Measurements from ENCODE around the gene B3GALT4. TPM values are rescaled to one million over a fixed set of nuclear protein-coding genes. Genes with fewer than 3 reads are reported as not detected.

The B3GALT4 gene
- total and polyA plus RNA-seq, 10 donors = 11.5 to 31.6 (median 24.0) TPM

GRCh38 chr6:33278392-33278741 lies 1.4 kb downstream of the B3GALT4 start:
- TF ChIP-seq POLR2AphosphoS5 (IDR thresholded peaks at IDR 0.05) (no peak), POLR2A (IDR thresholded peaks at IDR 0.05) (no peak), CTCF (IDR thresholded peaks at IDR 0.05 in 8 of 11, conservative IDR thresholded peaks at IDR 0.05 in 3 of 11) (no peak)
- peaks cover 54 to 83% (median 71%) of the 10 kb centered on the region in 6 donors for H3K4me1 ChIP-seq
- intact Hi-C loops (cut with DNase I; ENCODE audit: low total_unique reads) = no loop called here
- H3K4me3 ChIP-seq = peak overlapping the region in 5 of 8 donors; percentile 74 to 86 (median 80)
- H3K9me3 ChIP-seq = no peaks in the 10 kb centered on the region
- DNase-seq = no peak
- no peaks in the 10 kb centered on the region for H3K27me3 ChIP-seq (replicated peaks in 1 of 7)
- peak overlapping the region; percentile 94 to 99 (median 97) for H3K27ac ChIP-seq
- H3K36me3 ChIP-seq = peaks cover 0 to 86% (median 62%) of the 10 kb centered on the region in 6 donors
- 75 to 85% (median 80%) methylated on average over 8 to 9 of the region's 9 CpGs for WGBS, 5 donors

DNA sequence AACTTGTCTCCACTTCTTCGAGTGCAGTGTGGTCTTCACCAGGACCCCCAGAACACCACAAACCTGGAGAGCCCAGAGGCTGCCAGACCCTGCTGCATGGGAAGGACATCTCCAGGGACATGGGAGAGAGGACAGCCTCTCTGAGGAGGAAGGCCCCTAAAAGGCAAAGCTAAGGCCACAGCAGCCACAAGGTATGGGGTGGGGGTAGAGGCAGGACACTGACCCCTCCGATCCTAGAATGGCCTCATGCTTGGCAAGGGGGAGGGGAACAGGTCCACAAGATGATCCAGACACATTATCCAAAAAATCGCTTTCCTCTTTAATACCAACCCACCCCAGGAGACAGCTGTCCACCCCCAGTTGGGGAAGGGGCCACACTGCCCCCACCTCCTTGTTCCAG lies 1.9 kb downstream of the B3GALT4 start:
- H3K4me1 ChIP-seq = peaks cover 50 to 78% (median 66%) of the 10 kb centered on the region in 6 donors

GRCh38 chr6:33279257-33279695 lies 2.4 kb downstream of the B3GALT4 start:
- no peaks in the 10 kb centered on the region for H3K9me3 ChIP-seq
- peaks cover 0 to 86% (median 64%) of the 10 kb centered on the region in 6 donors for H3K36me3 ChIP-seq
- H3K27me3 ChIP-seq (replicated peaks in 1 of 7) = no peaks in the 10 kb centered on the region
- intact Hi-C loops (cut with DNase I; ENCODE audit: low total_unique reads) = no loop called here
- DNase-seq = peak; percentile 80
- peak overlapping the region in 6 of 8 donors; percentile 95 to 99 (median 98) for H3K27ac ChIP-seq
- H3K4me1 ChIP-seq = peaks cover 45 to 73% (median 62%) of the 10 kb centered on the region in 6 donors
- peak overlapping the region in 3 of 8 donors; percentile 6 to 80 (median 8) for H3K4me3 ChIP-seq
- 64 to 84% (median 72%) methylated on average over 11 to 13 of the region's 13 CpGs for WGBS, 5 donors
- peak; percentile 55 to 70 (median 61) for TF ChIP-seq POLR2AphosphoS5 (IDR thresholded peaks at IDR 0.05)
- no peak for TF ChIP-seq CTCF (IDR thresholded peaks at IDR 0.05 in 8 of 11, conservative IDR thresholded peaks at IDR 0.05 in 3 of 11)

More for the DNA sequence above, 1.9 kb downstream of the B3GALT4 start:
- 75 to 98% (median 89%) methylated on average over 3 of the region's 3 CpGs for WGBS, 5 donors
- Histone ChIP-seq H3K9me3 (no peaks in the 10 kb centered on the region), H3K4me3 (peak overlapping the region in 3 of 8 donors; percentile 80 to 86 (median 80)), H3K27ac (peak overlapping the region in 7 of 8 donors; percentile 94 to 99 (median 97)), H3K27me3 (replicated peaks in 1 of 7) (no peaks in the 10 kb centered on the region), H3K36me3 (peaks cover 0 to 86% (median 64%) of the 10 kb centered on the region in 6 donors)
- TF ChIP-seq POLR2A (IDR thresholded peaks at IDR 0.05) (no peak), CTCF (IDR thresholded peaks at IDR 0.05 in 8 of 11, conservative IDR thresholded peaks at IDR 0.05 in 3 of 11) (no peak), POLR2AphosphoS5 (IDR thresholded peaks at IDR 0.05) (no peak)
- peak; percentile 68 for DNase-seq
- intact Hi-C loops (cut with DNase I; ENCODE audit: low total_unique reads) = no loop called here

DNA sequence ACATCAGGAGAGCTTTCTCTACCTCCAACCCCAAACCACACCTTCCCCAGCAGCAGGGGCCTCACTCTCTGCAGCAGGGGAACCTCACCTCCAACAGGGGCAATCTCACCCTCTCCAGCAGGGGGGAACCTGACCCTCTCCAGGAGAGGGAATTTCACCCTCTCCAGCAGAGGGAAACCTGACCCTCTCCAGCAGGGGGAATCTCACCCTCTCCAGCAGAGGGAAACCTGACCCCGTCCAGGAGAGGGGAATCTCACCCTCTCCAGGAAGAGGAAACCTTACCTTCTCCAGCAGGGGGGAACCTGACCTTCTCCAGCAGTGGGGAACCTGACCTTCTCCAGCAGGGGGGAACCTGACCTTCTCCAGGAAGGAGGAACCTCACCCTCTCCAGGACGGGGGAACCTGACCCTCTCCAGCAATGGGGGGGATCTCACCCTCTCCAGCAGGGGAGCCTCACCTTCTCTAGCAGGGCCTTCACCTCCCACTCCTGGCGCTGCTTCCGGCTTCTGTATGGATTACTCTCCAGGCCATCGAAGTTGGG lies 3.1 kb downstream of the B3GALT4 start:
- peak in 8 of 11 experiments; percentile 8 to 46 (median 29) for TF ChIP-seq CTCF (IDR thresholded peaks at IDR 0.05 in 8 of 11, conservative IDR thresholded peaks at IDR 0.05 in 3 of 11)
- TF ChIP-seq POLR2AphosphoS5 (IDR thresholded peaks at IDR 0.05) = no peak
- Histone ChIP-seq H3K4me3 (no peak overlapping the region), H3K36me3 (peaks cover 0 to 86% (median 60%) of the 10 kb centered on the region in 6 donors), H3K27ac (peak overlapping the region in 5 of 8 donors; percentile 97 to 99 (median 98)), H3K27me3 (replicated peaks in 1 of 7) (no peaks in the 10 kb centered on the region), H3K4me1 (peaks cover 37 to 70% (median 54%) of the 10 kb centered on the region in 6 donors), H3K9me3 (no peaks in the 10 kb centered on the region)
- 40 to 65% (median 60%) methylated on average over 4 to 5 of the region's 5 CpGs for WGBS, 5 donors
- intact Hi-C loops (cut with DNase I; ENCODE audit: low total_unique reads) = no loop called here
- DNase-seq = no peak

All from spleen (tissue), 11 donors.